ENCODE data around the gene MACROD2.

- no peak for TF ChIP-seq ZNF274 (IDR thresholded peaks at IDR 0.05; ENCODE audit: low read depth, low read length)
- no peak for TF ChIP-seq SUZ12 (IDR thresholded peaks at IDR 0.05; ENCODE audit: extremely low read depth, insufficient read depth, insufficient read length)
Observed at GRCh38 chr20:14114065-14114704, 118.9 kb downstream of the MACROD2 start.
